Glutamatergic neuron (in vitro differentiated cells): Measurements from ENCODE around the gene KIAA1671. TPM values are rescaled to one million over a fixed set of nuclear protein-coding genes. Genes with fewer than 3 reads are reported as not detected.

ENCODE experiments used
- DNase-seq: peaks from one replicate; pipeline ENCODE4 v3.0.0; 2022
- H3K27ac Mint-ChIP-seq: one replicate; pipeline ENCODE4 v1.8.0; 2020; ENCODE audit warnings: mild to moderate bottlenecking, mixed read lengths, inconsistent platforms; ENCODE audit not compliant: unreplicated experiment
- H3K27me3 Mint-ChIP-seq: one replicate; pipeline ENCODE4 v1.8.0; 2020; ENCODE audit warnings: mild to moderate bottlenecking, moderate library complexity, mixed read lengths, inconsistent platforms; ENCODE audit not compliant: unreplicated experiment
- H3K36me3 Mint-ChIP-seq: one replicate; pipeline ENCODE4 v1.8.0; 2020; ENCODE audit warnings: mild to moderate bottlenecking, mixed read lengths, inconsistent platforms; ENCODE audit not compliant: unreplicated experiment
- H3K4me1 Mint-ChIP-seq: one replicate; pipeline ENCODE4 v1.8.0; 2020; ENCODE audit warnings: mild to moderate bottlenecking, low read depth, mixed read lengths, inconsistent platforms; ENCODE audit not compliant: unreplicated experiment
- H3K4me3 Mint-ChIP-seq: one replicate; pipeline ENCODE4 v1.8.0; 2020; ENCODE audit warnings: mild to moderate bottlenecking, mixed read lengths, inconsistent platforms; ENCODE audit not compliant: unreplicated experiment
- H3K9me3 Mint-ChIP-seq: one replicate; pipeline ENCODE4 v1.8.0; 2020; ENCODE audit warnings: mild to moderate bottlenecking, moderate library complexity, mixed read lengths, inconsistent platforms; ENCODE audit not compliant: unreplicated experiment
- total RNA-seq: library from RNA; stranded (reverse); fragmentation: NEBNext Ultra II Directional; extraction: Animal tissue kit (Norgen Biotek cat#: 25700); gene quantifications from one replicate; pipeline ENCODE4 v1.2.1, GENCODE V29; 2021; ENCODE audit not compliant: unreplicated experiment
- TF ChIP-seq, protein P1 (sequence below): fragments of 200-600 bp; sonication (generic); IDR thresholded peaks from one replicate; pipeline ENCODE4 v1.5.0; 2021; ENCODE audit not compliant: partially characterized antibody, unreplicated experiment

The KIAA1671 gene
- total RNA-seq, 1 donor from 2014 or later = 15.3 TPM

- H3K4me1 Mint-ChIP-seq = peaks cover 17% of the 10 kb centered on the region
- peak overlapping the region; percentile 33 for H3K27ac Mint-ChIP-seq
- no peaks in the 10 kb centered on the region for H3K27me3 Mint-ChIP-seq
- H3K36me3 Mint-ChIP-seq = no peaks in the 10 kb centered on the region
- no peaks in the 10 kb centered on the region for H3K9me3 Mint-ChIP-seq
- peak overlapping the region; percentile 56 for H3K4me3 Mint-ChIP-seq
- TF ChIP-seq, protein P1, sequence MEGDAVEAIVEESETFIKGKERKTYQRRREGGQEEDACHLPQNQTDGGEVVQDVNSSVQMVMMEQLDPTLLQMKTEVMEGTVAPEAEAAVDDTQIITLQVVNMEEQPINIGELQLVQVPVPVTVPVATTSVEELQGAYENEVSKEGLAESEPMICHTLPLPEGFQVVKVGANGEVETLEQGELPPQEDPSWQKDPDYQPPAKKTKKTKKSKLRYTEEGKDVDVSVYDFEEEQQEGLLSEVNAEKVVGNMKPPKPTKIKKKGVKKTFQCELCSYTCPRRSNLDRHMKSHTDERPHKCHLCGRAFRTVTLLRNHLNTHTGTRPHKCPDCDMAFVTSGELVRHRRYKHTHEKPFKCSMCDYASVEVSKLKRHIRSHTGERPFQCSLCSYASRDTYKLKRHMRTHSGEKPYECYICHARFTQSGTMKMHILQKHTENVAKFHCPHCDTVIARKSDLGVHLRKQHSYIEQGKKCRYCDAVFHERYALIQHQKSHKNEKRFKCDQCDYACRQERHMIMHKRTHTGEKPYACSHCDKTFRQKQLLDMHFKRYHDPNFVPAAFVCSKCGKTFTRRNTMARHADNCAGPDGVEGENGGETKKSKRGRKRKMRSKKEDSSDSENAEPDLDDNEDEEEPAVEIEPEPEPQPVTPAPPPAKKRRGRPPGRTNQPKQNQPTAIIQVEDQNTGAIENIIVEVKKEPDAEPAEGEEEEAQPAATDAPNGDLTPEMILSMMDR = no peak
- no peak for DNase-seq
Measured at GRCh38 chr22:24975813-24976341, 23.4 kb downstream of the KIAA1671 start.

GRCh38 chr22:24976442-24977218 is 24.1 kb downstream of the KIAA1671 start:
- Mint-ChIP-seq H3K4me3 (no peak overlapping the region), H3K36me3 (no peaks in the 10 kb centered on the region), H3K27ac (peak overlapping the region; percentile 33), H3K4me1 (peaks cover 17% of the 10 kb centered on the region), H3K9me3 (no peaks in the 10 kb centered on the region), H3K27me3 (peaks cover 2% of the 10 kb centered on the region)
- TF ChIP-seq, protein P1 = no peak
- DNase-seq = no peak

GRCh38 chr22:24977370-24978221 is 25.1 kb downstream of the KIAA1671 start:
- TF ChIP-seq, protein P1 = no peak
- Mint-ChIP-seq H3K4me1 (peaks cover 19% of the 10 kb centered on the region), H3K27ac (peak overlapping the region; percentile 67)

DNA sequence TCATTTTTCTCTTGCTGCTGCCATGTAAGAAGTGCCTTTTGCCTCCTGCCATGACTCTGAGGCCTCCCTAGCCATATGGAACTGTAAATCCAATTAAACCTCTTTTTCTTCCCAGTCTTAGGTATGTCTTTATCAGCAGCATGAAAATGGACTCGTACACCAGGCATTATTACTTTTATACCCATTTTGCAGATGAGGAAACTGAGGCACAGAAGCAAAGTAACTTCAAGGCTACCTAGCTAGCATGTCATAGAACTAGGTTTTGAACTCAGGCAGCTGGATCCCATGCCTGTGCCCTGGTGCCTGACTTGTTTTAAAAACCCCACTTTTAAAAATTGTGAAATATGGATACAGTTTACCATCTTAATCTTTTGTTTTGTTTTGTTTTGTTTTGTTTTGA is 25.8 kb downstream of the KIAA1671 start:
- peak overlapping the region; percentile 67 for H3K27ac Mint-ChIP-seq
- H3K36me3 Mint-ChIP-seq = no peaks in the 10 kb centered on the region
- H3K4me3 Mint-ChIP-seq = peak overlapping the region; percentile 30
- TF ChIP-seq, protein P1 = no peak
- H3K9me3 Mint-ChIP-seq = no peaks in the 10 kb centered on the region
- peaks cover 23% of the 10 kb centered on the region for H3K4me1 Mint-ChIP-seq
- H3K27me3 Mint-ChIP-seq = peaks cover 2% of the 10 kb centered on the region
- DNase-seq = no peak

More at GRCh38 chr22:24977370-24978221, 25.1 kb downstream of the KIAA1671 start:
- DNase-seq = no peak
- no peaks in the 10 kb centered on the region for H3K9me3 Mint-ChIP-seq
- H3K27me3 Mint-ChIP-seq = peaks cover 2% of the 10 kb centered on the region
- H3K36me3 Mint-ChIP-seq = no peaks in the 10 kb centered on the region
- H3K4me3 Mint-ChIP-seq = no peak overlapping the region
